Activated CD4-positive, alpha-beta T cell treated with anti-CD3 and anti-CD28 coated beads, Interleukin-2, amount 50 U/mL, for 1 hour (primary cell): Measurements from ENCODE around the gene EEFSEC.

Source experiments
- DNase-seq: peaks from one replicate; pipeline ENCODE4 v3.0.0-alpha.2; 2020

EEFSEC gene

DNA sequence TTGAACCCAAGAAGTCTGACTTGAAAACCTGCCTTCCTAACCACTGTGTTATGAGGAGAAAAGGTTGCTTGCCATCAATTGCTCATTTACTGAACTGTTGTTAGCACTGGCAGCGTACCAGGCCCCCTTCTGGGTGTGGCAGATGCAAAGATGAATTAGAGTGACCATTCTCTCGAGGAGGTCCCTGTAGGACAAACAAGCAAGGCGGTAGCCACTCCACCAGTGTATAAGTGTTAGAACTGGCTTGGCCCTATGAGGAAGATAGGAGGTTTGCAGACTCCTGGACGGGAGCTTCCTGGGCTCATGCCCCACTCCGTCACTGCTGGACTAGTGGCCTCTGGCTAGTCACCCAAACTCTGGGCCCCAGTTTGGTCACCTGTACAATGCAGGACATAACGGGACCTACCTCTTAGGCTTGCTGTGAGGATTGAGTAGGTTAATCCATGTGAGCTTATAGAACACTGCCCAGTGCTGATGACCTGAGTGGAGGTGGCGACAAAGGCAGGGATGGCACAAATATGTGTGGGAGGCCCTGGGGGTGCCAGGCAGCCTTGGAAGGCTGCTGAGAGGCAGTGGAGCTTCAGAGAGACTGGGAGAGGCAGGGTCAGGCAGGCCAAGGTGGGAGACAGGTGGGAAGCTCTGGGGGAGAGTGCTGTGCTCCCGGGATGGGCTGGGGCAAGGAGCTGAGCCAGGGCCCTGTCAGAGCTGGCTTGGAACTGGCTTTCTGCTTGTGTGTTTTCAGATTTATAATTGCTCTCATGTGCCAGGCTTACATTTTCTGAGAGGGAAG is 167.5 kb downstream of the EEFSEC start:
- no peak for DNase-seq

DNA sequence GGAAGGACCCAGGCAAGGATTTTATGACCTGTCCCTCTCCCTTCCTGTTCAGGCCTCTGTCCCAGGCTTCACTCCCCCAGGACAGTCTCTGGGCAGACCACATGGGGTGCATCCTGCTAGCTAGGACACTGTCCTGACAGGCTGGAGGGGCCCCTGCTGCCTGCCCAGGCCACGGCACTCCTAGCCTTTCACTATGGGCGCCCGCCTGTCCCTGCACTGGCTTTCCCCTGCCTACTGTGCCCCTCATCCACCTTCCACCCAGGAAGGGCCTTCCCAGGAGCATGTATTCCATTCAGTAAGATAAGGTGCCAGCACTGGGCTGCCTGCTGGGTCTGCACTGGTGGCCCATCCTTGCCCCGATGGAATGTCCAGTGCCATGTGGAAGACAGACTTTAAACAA is 168.1 kb downstream of the EEFSEC start:
- no peak for DNase-seq

DNA sequence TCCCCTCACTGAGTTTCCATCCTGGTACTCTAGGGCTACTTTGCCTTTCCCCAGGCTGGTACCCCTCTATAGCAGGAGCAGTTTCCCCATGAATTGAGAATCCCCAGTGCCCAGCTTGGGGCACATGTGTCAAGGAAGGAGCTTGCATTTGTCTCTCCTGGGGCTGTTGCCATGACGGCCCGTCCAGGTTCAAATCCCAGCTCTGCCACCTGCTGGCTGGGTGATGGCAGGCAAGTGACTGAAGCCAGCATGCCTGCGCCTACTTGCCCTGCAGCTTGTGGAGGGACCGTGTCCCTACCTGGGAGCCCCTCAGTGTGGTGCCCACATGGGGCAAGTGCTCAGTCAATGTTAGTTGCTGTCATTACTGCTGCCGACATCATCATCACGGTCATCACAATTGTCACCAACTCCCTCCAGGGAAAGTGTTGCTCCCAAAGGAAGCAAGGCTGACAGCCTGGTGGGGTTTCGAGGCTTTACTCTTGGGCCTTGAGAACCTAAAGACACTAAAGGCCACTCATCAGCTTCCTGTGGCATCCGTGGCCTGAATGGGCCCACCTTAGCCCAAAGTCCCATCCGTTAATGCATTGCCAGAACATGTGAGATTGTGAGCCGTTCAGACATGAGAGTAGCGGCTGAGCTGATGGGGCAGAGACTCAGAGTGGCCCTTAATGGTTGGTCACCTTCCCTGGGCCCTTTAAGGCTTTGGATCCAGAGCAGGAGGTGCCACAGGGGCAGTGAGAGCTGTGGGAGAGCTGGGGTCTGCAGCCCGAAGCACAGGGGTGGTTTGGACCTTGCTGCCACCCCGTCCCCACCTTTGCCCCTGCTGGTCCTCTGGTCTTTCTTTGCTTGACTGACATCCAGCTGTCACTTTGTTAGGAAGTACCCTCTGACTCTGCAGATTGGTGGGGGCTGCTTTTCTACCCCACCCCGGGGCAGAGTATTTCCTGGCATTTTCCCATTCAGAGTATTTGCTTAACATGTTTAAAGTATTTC is 169.0 kb downstream of the EEFSEC start:
- DNase-seq = peak; percentile 67

GRCh38 chr3:128323206-128324081 is 170.2 kb downstream of the EEFSEC start:
- no peak for DNase-seq

DNA sequence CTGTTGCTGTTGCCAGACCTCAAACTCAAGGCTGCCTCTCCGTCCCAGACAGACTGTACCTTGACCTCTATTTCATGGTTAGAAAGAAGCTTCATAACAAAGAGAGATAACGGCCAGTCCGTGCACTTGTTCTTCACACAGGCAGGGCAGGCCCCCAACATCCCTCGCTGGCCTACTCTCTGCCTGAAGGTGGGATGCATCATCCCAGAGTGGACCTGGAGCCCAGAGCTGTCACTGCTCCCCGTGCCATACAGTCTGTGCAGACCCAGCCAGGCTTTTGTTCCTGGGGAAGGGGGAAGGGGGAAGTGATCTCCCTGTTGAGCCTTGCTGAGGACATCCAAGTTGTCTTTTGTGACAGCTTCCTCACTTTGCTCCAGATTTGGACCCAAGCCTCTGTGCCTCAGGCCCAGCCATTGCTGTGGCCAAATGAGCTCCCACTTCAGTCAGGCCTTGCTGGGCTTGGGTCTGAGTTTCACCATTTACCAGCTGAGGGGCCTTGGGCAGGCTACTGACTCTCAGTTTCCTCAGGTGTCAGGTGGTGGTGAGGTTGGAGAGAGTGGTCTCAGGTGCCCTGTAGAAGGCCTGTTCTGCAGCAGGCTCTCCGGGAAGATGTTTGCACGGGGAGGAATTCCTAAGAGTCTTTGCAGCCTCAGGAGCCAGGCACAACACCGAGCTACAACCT is 171.8 kb downstream of the EEFSEC start:
- no peak for DNase-seq

GRCh38 chr3:128326051-128326823 is 173.0 kb downstream of the EEFSEC start:
- DNase-seq = no peak

- DNase-seq = no peak
Measured at GRCh38 chr3:128327606-128328031, 174.3 kb downstream of the EEFSEC start.

DNA sequence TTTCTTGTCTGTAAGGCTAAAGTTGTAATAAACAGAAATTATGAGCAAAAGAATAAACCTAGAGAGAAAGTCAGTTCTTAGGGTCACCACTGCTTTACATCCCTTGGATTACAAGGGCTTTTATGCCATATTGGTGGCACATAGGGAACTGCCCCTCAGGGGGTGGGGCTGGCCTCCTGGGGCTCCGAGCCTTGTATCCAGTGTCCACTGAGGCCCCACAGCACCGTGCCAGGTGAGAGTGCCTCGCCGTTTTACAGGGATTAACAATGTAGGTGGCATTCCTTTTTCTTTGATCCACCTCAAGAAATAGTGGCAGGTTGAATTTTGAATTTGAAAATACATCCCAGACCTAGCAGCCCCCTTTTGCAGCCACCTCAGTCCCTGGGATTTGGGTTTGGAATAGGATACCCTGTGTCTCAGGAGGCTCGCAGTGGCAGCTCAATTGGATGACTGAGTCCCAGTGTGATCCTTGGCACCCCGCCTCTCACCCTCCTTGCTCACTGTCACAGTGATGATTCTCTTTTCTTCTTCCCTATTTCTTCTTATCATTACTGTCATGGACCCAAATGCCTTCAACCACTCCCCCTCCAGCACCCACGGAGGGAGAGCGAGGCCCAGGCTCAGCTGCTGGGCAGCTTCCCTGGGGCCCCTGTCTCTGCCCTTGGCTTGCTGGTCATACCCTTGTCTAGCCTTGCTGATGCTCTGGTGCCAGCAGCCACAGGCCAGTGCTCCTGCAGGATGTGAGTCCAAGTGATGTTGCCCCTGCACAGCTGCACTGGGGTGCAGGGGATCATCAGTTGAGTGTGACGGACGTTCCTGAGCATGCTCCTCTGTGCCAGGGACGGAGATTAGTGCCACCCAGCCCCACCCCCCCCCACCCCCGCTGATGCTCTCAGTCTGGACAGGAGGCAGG is 175.5 kb downstream of the EEFSEC start:
- DNase-seq = no peak

- DNase-seq = no peak
Measured at GRCh38 chr3:128329491-128330213, 176.4 kb downstream of the EEFSEC start.

DNA sequence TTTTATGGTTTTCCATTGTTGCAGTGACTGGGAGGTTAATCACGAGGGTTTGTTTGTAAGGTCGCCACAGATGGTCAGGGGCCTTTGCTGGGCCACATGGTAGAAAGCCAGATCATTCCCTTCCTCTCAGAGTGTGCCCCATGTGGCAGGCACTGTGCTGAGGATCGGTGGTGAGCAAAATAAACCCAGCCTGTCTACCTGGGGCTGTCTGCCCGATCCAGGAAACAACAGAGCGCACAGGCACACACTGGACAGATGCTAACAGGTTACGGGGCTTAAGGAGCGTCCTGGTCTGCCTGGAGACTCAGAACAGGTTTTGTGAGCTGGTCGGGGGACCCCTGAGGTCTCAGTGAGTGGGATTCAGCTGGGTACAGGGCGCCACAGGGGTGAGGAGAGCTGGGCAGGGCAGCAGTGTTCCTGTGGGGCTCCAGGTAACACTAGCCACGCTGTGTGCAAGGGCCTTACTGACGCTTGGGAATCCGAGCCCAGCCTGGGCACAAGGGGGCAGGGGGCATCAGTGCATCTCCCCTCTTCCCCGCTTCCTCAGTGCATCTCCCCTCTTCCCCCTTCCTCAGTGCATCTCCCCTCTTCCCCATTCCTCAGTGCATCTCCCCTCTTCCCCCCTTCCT is 177.0 kb downstream of the EEFSEC start:
- no peak for DNase-seq

GRCh38 chr3:128334086-128334645 is 180.9 kb downstream of the EEFSEC start:
- no peak for DNase-seq

GRCh38 chr3:128334766-128335165 is 181.5 kb downstream of the EEFSEC start:
- DNase-seq = no peak

DNA sequence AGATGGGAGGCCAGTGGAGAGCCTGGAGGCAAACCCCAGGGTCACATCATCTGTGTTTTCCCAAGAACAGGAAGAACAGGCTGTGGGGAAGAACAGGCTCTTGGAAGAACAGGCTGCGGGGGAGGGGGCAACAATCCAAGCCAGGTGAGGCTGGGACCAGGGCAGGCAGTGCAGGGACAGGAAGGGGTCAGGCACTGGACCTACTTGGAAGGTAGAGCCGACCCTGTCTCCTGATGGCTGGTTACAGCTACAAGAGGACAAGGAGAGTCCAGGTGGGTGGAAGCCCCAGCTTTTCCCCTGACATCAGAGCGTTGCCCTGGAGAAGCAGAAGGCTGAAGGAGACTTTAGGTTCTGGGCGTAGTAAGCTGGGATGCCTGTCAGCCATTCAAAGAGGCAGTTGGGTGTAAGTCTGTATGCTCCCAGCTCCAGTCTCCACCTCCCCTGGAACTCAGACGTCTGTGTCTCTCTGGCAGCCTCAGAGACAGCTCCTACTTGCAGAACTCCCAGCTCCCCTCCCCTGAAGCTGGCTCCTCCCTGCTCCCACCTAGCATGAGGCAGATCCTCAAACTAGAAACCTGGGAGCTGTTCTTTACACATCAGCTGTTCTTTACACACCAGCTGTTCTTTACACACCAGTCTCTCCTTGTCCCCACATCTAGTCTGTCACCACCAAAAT is 182.5 kb downstream of the EEFSEC start:
- DNase-seq = no peak

- no peak for DNase-seq
Measured at GRCh38 chr3:128336337-128337156, 183.3 kb downstream of the EEFSEC start.

DNA sequence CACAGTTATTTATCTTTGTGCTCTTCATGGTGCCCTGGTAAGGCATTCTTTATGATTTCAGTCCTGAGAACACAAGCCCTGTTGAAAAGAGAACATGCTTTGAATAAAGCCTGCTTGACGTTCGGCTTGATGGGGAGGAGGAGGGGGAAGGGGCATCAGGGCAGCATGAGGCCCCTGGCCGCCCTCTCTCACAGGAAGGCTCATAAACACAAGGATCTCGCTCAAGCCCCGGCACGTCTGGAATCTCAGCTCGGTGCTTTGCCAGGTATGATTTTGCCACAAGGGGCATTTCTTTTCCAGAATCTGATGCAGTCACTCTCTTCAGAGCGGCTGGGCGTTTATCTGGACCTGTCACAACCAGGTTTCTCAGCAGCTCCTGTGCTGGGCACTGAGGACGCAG is 184.0 kb downstream of the EEFSEC start:
- DNase-seq = no peak

- DNase-seq = no peak
Measured at GRCh38 chr3:128338536-128339330, 185.5 kb downstream of the EEFSEC start.
